Stomach (tissue), 9 donors: Measurements from ENCODE around the gene HMGB2. TPM values are rescaled to one million over a fixed set of nuclear protein-coding genes. Genes with fewer than 3 reads are reported as not detected.

ENCODE experiments used
- DNase-seq, 2 donors: peaks; one replicate each; pipeline versions ENCODE4 v3.0.0 to v3.0.0-alpha.2; 2013 to 2019
- H3K27ac ChIP-seq, 5 donors: fragments of 200-600 bp in 4 of 5; sonication (generic) in 4 of 5; one replicate each; pipeline ENCODE4 v1.5.1; 2013 to 2019; ENCODE audit warnings: mild to moderate bottlenecking in 1 of 5, moderate library complexity in 1 of 5
- H3K27me3 ChIP-seq, 3 donors: fragments of 200-600 bp; sonication (generic); one replicate each; pipeline ENCODE4 v1.5.1; 2017 to 2019; ENCODE audit warnings: mixed run types in 1 of 3
- H3K36me3 ChIP-seq, 4 donors: fragments of 200-600 bp; sonication (generic); 1 replicate in 3 of 4; 2 replicates in 1 of 4; pipeline ENCODE4 v1.5.1; 2016 to 2019
- H3K4me1 ChIP-seq, 4 donors: fragments of 200-600 bp; sonication (generic); one replicate each; pipeline ENCODE4 v1.5.1; 2016 to 2019
- H3K4me3 ChIP-seq, 4 donors: fragments of 200-600 bp; sonication (generic) in 3 of 4; one replicate each; pipeline ENCODE4 v1.5.1; 2016 to 2019; ENCODE audit warnings: mild to moderate bottlenecking in 1 of 4
- H3K9me3 ChIP-seq, 4 donors: fragments of 200-600 bp; sonication (generic); one replicate each; pipeline ENCODE4 v1.5.1; 2016 to 2019
- CTCF ChIP-seq, 7 experiments: fragments of 450-650 bp in 4 of 7; fragments of 200-600 bp in 3 of 7; sonication (generic) in 3 of 7; IDR thresholded peaks; one replicate each; pipeline ENCODE4 v1.5.1; 2016 to 2019; ENCODE audit warnings: antibody characterized with exemption in 7 of 7, control low read depth in 2 of 7, mild to moderate bottlenecking in 1 of 7
- EP300 ChIP-seq: sonication (generic); formaldehyde crosslinking; IDR thresholded peaks from one replicate; pipeline ENCODE4 v1.6.1; 2017; ENCODE audit warnings: antibody characterized with exemption
- POLR2A ChIP-seq, 4 donors: fragments of 450-650 bp; IDR thresholded peaks; one replicate each; pipeline ENCODE4 v1.6.1; 2016; ENCODE audit warnings: antibody characterized with exemption in 4 of 4, control low read depth in 2 of 4, mild to moderate bottlenecking in 1 of 4, moderate library complexity in 1 of 4
- POLR2AphosphoS5 ChIP-seq, 3 donors: sonication (generic); formaldehyde crosslinking; IDR thresholded peaks; one replicate each; pipeline ENCODE4 v1.6.1; 2016; ENCODE audit warnings: antibody characterized with exemption in 3 of 3
- WGBS, 5 donors: extraction: QIAGEN DNeasy Blood & Tissue Kit in 3 of 5; methylation state at CpG; one replicate each; pipeline versions ENCODE4 v1.1.5 to v1.1.7; 2013 to 2018; 5-methylcytosine and 5-hydroxymethylcytosine counted together
- intact Hi-C: fragments of 100-400 bp; cut with DNase I; formaldehyde crosslinking; loops from one replicate; pipeline ENCODE4 v1.15.1; 2023; ENCODE audit warnings: low total_unique reads
- polyA plus RNA-seq, 3 donors: library from polyadenylated mRNA; stranded (reverse); fragments of 200-250 nt; gene quantifications; one replicate each; pipeline ENCODE4 v1.2.3, GENCODE V29; 2013
- total RNA-seq, 5 donors: library from RNA; depleted of rRNA; stranded (reverse); fragments of >200 nt; gene quantifications; one replicate each; pipeline versions ENCODE4 v1.1.0 to v1.2.3, GENCODE V29; 2014 to 2016
- donor health status: healthy with polysubstance abuse.
- donor health status: Bipolar disorder and iron deficiency.
- donor health status: healthy.

The HMGB2 gene
- total and polyA plus RNA-seq, 8 donors, result 7.6 to 206 (median 55.2) TPM

GRCh38 chr4:173380987-173381386 lies 46.8 kb upstream of the HMGB2 start:
- TF ChIP-seq POLR2AphosphoS5 (IDR thresholded peaks at IDR 0.05) (no peak), EP300 (no peak), CTCF (IDR thresholded peaks at IDR 0.05) (no peak), POLR2A (IDR thresholded peaks at IDR 0.05) (no peak)
- intact Hi-C loops, result no loop called here
- Histone ChIP-seq H3K36me3 (peaks cover 0 to 13% (median 0%) of the 10 kb centered on the region in 4 donors), H3K4me3 (no peak overlapping the region), H3K9me3 (no peaks in the 10 kb centered on the region), H3K4me1 (peaks cover 0 to 9% (median 0%) of the 10 kb centered on the region in 4 donors), H3K27me3 (no peaks in the 10 kb centered on the region), H3K27ac (no peak overlapping the region)
- DNase-seq, result no peak

- H3K36me3 ChIP-seq, result peaks cover 0 to 12% (median 2%) of the 10 kb centered on the region in 4 donors
- H3K9me3 ChIP-seq, result no peaks in the 10 kb centered on the region
- H3K27me3 ChIP-seq, result no peaks in the 10 kb centered on the region
- H3K4me1 ChIP-seq, result peaks cover 0 to 9% (median 1%) of the 10 kb centered on the region in 4 donors
- intact Hi-C loops, result no loop called here
- TF ChIP-seq EP300 (no peak), POLR2AphosphoS5 (IDR thresholded peaks at IDR 0.05) (no peak), POLR2A (IDR thresholded peaks at IDR 0.05) (no peak), CTCF (IDR thresholded peaks at IDR 0.05) (no peak)
- 96 to 97% (median 96%) methylated on average over 3 of the region's 3 CpGs for WGBS, 5 donors
- no peak overlapping the region for H3K4me3 ChIP-seq
- no peak for DNase-seq
- no peak overlapping the region for H3K27ac ChIP-seq
These were observed 45.8 kb upstream of the HMGB2 start for GRCh38 chr4:173379929-173380328.

DNA sequence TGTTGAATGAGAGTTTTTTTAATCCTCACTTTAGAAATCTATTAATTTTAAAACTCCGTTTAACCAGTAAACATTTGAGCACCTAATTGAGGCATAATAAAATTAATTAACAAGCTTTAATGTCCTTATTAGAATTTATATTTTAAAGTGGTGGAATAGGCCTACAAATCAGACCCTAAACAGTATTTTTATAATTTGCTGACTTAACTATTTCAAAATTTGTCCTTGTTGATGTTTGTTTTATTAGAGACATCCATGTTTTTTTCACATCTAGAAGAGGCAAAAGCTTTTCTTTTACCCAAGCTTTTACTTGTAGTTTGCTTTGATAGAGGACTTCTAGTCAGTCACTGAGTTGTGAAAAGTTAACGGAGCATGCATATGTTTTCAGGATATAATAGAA lies 40.4 kb upstream of the HMGB2 start:
- 84 to 98% (median 96%) methylated on average over 2 of the region's 2 CpGs for WGBS, 5 donors
- no peak for DNase-seq
- Histone ChIP-seq H3K4me3 (no peak overlapping the region), H3K36me3 (peaks cover 0 to 7% (median 2%) of the 10 kb centered on the region in 4 donors), H3K27me3 (no peaks in the 10 kb centered on the region), H3K27ac (no peak overlapping the region), H3K4me1 (peaks cover 0 to 27% (median 15%) of the 10 kb centered on the region in 4 donors), H3K9me3 (no peaks in the 10 kb centered on the region)
- intact Hi-C loops, result no loop called here
- TF ChIP-seq POLR2AphosphoS5 (IDR thresholded peaks at IDR 0.05) (no peak), POLR2A (IDR thresholded peaks at IDR 0.05) (no peak), CTCF (IDR thresholded peaks at IDR 0.05) (no peak), EP300 (no peak)

DNA sequence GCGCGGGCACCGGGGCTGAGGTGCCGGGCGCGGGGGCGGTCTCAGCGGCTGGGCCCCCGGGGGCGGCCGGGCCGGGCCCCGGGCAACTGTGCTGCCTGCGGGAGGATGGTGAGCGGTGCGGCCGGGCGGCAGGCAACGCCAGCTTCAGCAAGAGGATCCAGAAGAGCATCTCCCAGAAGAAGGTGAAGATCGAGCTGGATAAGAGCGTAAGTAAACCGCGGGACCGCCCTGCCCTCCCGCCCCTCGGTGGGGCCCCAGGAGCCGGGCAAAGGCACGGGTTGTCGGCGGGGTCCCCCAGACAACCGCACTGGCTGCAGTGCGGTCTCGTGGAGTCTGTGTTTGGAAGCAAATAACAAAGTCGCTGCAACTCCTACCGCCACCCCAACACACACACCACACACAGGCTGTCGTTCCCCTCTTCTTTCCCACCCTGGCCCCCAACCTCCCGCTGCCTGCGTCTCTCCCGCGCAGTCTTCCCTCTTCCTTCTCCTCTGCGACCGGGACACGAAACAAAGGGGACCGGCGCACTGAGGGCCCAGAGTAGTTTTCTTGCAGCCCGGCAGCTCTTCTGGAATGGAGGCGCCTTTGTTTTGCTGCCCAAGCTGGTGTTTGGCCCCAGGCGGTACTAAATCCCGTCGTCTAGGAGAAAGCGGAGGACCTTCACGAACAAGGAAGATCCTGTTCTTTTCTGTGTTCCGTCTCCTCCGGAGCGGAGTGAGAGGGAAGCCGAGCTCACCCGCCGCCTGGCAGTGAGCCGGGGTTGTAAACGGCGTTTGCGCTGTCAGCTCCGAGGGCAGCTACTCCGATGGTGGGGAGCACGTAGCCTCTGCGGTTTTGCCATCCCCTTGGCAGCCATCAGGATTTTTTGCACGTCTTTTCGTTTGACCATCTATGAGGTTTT lies 37.4 kb upstream of the HMGB2 start:
- peaks cover 0 to 4% (median 0%) of the 10 kb centered on the region in 4 donors for H3K36me3 ChIP-seq
- H3K27me3 ChIP-seq, result no peaks in the 10 kb centered on the region
- H3K27ac ChIP-seq, result peak overlapping the region; percentile 95 to 97 (median 96)
- H3K9me3 ChIP-seq, result no peaks in the 10 kb centered on the region
- H3K4me3 ChIP-seq, result peak overlapping the region; percentile 86 to 98 (median 90)
- H3K4me1 ChIP-seq, result peaks cover 4 to 53% (median 27%) of the 10 kb centered on the region in 4 donors
- peak in 2 of 3 donors; percentile 24 to 59 for TF ChIP-seq POLR2AphosphoS5 (IDR thresholded peaks at IDR 0.05)
- TF ChIP-seq EP300, result no peak
- intact Hi-C loops, result no loop called here
- WGBS, 5 donors, result 0% methylated on average over 25 to 68 of the region's 68 CpGs
- DNase-seq, result peak; percentile 73 to 89
